ENCODE results near the gene APOM.

GRCh38 chr6:31658158-31658688 is 2.5 kb downstream of the APOM start:
- TF ChIP-seq, protein P1, sequence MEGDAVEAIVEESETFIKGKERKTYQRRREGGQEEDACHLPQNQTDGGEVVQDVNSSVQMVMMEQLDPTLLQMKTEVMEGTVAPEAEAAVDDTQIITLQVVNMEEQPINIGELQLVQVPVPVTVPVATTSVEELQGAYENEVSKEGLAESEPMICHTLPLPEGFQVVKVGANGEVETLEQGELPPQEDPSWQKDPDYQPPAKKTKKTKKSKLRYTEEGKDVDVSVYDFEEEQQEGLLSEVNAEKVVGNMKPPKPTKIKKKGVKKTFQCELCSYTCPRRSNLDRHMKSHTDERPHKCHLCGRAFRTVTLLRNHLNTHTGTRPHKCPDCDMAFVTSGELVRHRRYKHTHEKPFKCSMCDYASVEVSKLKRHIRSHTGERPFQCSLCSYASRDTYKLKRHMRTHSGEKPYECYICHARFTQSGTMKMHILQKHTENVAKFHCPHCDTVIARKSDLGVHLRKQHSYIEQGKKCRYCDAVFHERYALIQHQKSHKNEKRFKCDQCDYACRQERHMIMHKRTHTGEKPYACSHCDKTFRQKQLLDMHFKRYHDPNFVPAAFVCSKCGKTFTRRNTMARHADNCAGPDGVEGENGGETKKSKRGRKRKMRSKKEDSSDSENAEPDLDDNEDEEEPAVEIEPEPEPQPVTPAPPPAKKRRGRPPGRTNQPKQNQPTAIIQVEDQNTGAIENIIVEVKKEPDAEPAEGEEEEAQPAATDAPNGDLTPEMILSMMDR (IDR thresholded peaks at IDR 0.05): no peak
- no peak for TF ChIP-seq POLR2A (IDR thresholded peaks at IDR 0.05)

Data from thyroid gland (tissue), 4 donors.